CD4-positive, alpha-beta T cell (primary cell): ENCODE data around the gene TST. TPM values are rescaled to one million over a fixed set of nuclear protein-coding genes. Genes with fewer than 3 reads are reported as not detected.
A peak's percentile ranks its signal among the peaks of the same experiment; 100 is the strongest.

Source experiments
- ATAC-seq: fragments of 200-7000 bp; cut with Tn5 transposase; one replicate; pipeline ENCODE4 v1.10.0; 2022; ENCODE audit warnings: mild to moderate bottlenecking; ENCODE audit not compliant: poor library complexity
- CTCF ChIA-PET: fragments of 350-600 bp; sonication (Branson Sonifier 250); formaldehyde crosslinking; loops from one replicate; lab custom pipeline; 2021; ENCODE audit warnings: antibody characterized with exemption, inconsistent platforms; lab: Charles Lee
- POLR2A ChIA-PET: fragments of 350-600 bp; sonication (Branson Sonifier 250); formaldehyde crosslinking; loops from one replicate; lab custom pipeline; 2021; ENCODE audit warnings: antibody characterized with exemption, inconsistent platforms; lab: Charles Lee
- DNase-seq, 14 experiments: peaks; one replicate each; pipeline ENCODE4 v3.0.0-alpha.2; 2013 to 2020; ENCODE audit warnings: mixed read lengths in 2 of 14
- H3K27ac ChIP-seq, 2 donors: one replicate each; pipeline versions ENCODE4 v1.5.1 to v1.7.0; 2013; ENCODE audit warnings: low read length in 2 of 2, low read depth in 1 of 2, mild to moderate bottlenecking in 1 of 2
- H3K27me3 ChIP-seq, 2 experiments: 1 replicate in 1 of 2; 2 replicates in 1 of 2; pipeline versions ENCODE4 v1.6.1 to v1.7.0; 2013; ENCODE audit warnings: low read length in 2 of 2, control low read depth in 1 of 2, mild to moderate bottlenecking in 1 of 2, moderate library complexity in 1 of 2; ENCODE audit not compliant: insufficient read depth in 2 of 2, control insufficient read depth in 1 of 2
- H3K36me3 ChIP-seq: one replicate; pipeline ENCODE4 v1.6.1; 2013; ENCODE audit warnings: low read length, control low read depth; ENCODE audit not compliant: insufficient read depth
- H3K4me1 ChIP-seq: one replicate; pipeline ENCODE4 v1.6.1; 2013; ENCODE audit warnings: low read length, control low read depth; ENCODE audit not compliant: insufficient read depth
- H3K4me3 ChIP-seq: one replicate; pipeline ENCODE4 v1.5.1; 2013; ENCODE audit warnings: mild to moderate bottlenecking, low read length, moderate library complexity
- H3K9me3 ChIP-seq, 2 experiments: 1 replicate in 1 of 2; 2 replicates in 1 of 2; pipeline versions ENCODE4 v1.6.1 to v1.7.0; 2013; ENCODE audit warnings: low read length in 2 of 2, mild to moderate bottlenecking in 2 of 2, control low read depth in 1 of 2, moderate library complexity in 1 of 2; ENCODE audit not compliant: control insufficient read depth in 1 of 2, insufficient read depth in 1 of 2
- H3K27ac Mint-ChIP-seq: one replicate; pipeline ENCODE4 v1.8.0; 2020; ENCODE audit warnings: mixed read lengths
- H3K27me3 Mint-ChIP-seq: one replicate; pipeline ENCODE4 v1.8.0; 2021; ENCODE audit warnings: mixed read lengths
- H3K36me3 Mint-ChIP-seq: one replicate; pipeline ENCODE4 v1.8.0; 2021; ENCODE audit warnings: low read depth, mixed read lengths
- H3K4me1 Mint-ChIP-seq: one replicate; pipeline ENCODE4 v1.8.0; 2021; ENCODE audit warnings: low read depth, mixed read lengths
- H3K4me3 Mint-ChIP-seq: one replicate; pipeline ENCODE4 v1.8.0; 2020; ENCODE audit warnings: mild to moderate bottlenecking, mixed read lengths
- H3K9me3 Mint-ChIP-seq: one replicate; pipeline ENCODE4 v1.8.0; 2020; ENCODE audit warnings: mixed read lengths
- CTCF ChIP-seq: fragments of 200-600 bp; IDR thresholded peaks from one replicate; pipeline ENCODE4 v1.8.0; 2022; ENCODE audit warnings: antibody characterized with exemption, mild to moderate bottlenecking
- intact Hi-C, 2 experiments: fragments of 100-400 bp; cut with DNase I in 1 of 2; cut with micrococcal nuclease in 1 of 2; formaldehyde crosslinking; loops; one replicate each; pipeline versions ENCODE4 v1.15.1 to v1.9.0; 2023 to 2025; cut with DNase I, micrococcal nuclease
- total RNA-seq, 174 experiments: library from RNA in 2 of 174; stranded (reverse) in 2 of 174; gene quantifications; one replicate each; pipeline ENCODE4 v1.2.3 and lab custom pipeline; 2021 to 2026

Gene TST
- total RNA-seq, 2 experiments from 2014 or later, result not detected

GRCh38 chr22:36977947-36978660, 41.1 kb downstream of the TST start:
- peaks cover 15% of the 10 kb centered on the region for H3K4me1 ChIP-seq
- H3K27ac ChIP-seq, result peak overlapping the region; percentile 16 to 62
- peak; percentile 88 for TF ChIP-seq CTCF
- H3K27me3 ChIP-seq, result peaks cover 0 to 5% of the 10 kb centered on the region in 2 experiments
- ATAC-seq (peak; percentile 88), DNase-seq (peak; percentile 83 to 95 (median 88))
- H3K27me3 Mint-ChIP-seq, result peaks cover 5% of the 10 kb centered on the region
- POLR2A ChIA-PET, result interaction anchor here (0.7 to 2.2 kb wide), 6 partner anchors 92 to 450 kb away, joined by 3 to 21 read pairs (median 4); partner anchors contain the start of gene IFT27
- H3K27ac Mint-ChIP-seq, result peak overlapping the region; percentile 92
- peak overlapping the region; percentile 97 for H3K4me3 Mint-ChIP-seq
- intact Hi-C loops, result loop anchor here (1.0 to 5.0 kb wide), 5 partner anchors 122 to 446 kb away; no protein-coding TSS in a partner anchor
- H3K9me3 Mint-ChIP-seq, result no peaks in the 10 kb centered on the region
- no peaks in the 10 kb centered on the region for H3K36me3 ChIP-seq
- H3K4me3 ChIP-seq, result peak overlapping the region; percentile 77
- CTCF ChIA-PET, result interaction anchor here (0.6 to 3.1 kb wide), 19 partner anchors 9 to 1590 kb away, joined by 3 to 16 read pairs (median 4); partner anchors contain the start of genes IFT27, IL2RB and RAC2
- H3K4me1 Mint-ChIP-seq, result peaks cover 8% of the 10 kb centered on the region
- H3K9me3 ChIP-seq, result no peaks in the 10 kb centered on the region
- peaks cover 3% of the 10 kb centered on the region for H3K36me3 Mint-ChIP-seq

GRCh38 chr22:36977401-36977861, 41.8 kb downstream of the TST start:
- H3K4me1 Mint-ChIP-seq, result peaks cover 8% of the 10 kb centered on the region

More at GRCh38 chr22:36977401-36977861, 41.8 kb downstream of the TST start:
- H3K4me3 ChIP-seq, result peak overlapping the region; percentile 77
- Mint-ChIP-seq H3K27ac (peak overlapping the region; percentile 92), H3K36me3 (peaks cover 3% of the 10 kb centered on the region), H3K9me3 (no peaks in the 10 kb centered on the region), H3K27me3 (no peaks in the 10 kb centered on the region), H3K4me3 (peak overlapping the region; percentile 97)
- CTCF ChIA-PET, result interaction anchor here (0.6 to 3.1 kb wide), 19 partner anchors 8 to 1591 kb away, joined by 3 to 16 read pairs (median 4); partner anchors contain the start of genes IFT27 and IL2RB
- peak; percentile 86 for ATAC-seq
- POLR2A ChIA-PET, result interaction anchor here (0.7 to 2.2 kb wide), 7 partner anchors 91 to 509 kb away, joined by 3 to 21 read pairs (median 4); partner anchors contain the start of genes IFT27 and MFNG
- peak; percentile 65 to 88 (median 78) for DNase-seq
- peak overlapping the region; percentile 16 to 62 for H3K27ac ChIP-seq
- H3K27me3 ChIP-seq, result no peaks in the 10 kb centered on the region
- intact Hi-C loops, result loop anchor here in 1 of 2 experiments (1.0 to 5.0 kb wide), 2 partner anchors 195 to 445 kb away; no protein-coding TSS in a partner anchor
- no peaks in the 10 kb centered on the region for H3K9me3 ChIP-seq
- no peak for TF ChIP-seq CTCF
- no peaks in the 10 kb centered on the region for H3K36me3 ChIP-seq
- H3K4me1 ChIP-seq, result peaks cover 15% of the 10 kb centered on the region
